DMS114 treated with DMSO at 0.1 percent for 48 hours (cell line): ENCODE data around the gene ALDH1A3.

Experiments used
- DNase-seq: peaks from one replicate; lab custom pipeline; 2025; ENCODE audit not compliant: unreplicated experiment; lab: John Stamatoyannopoulos, UW

The ALDH1A3 gene

GRCh38 chr15:100880897-100881242, 1.2 kb downstream of the ALDH1A3 start:
- DNase-seq, result no peak

- no peak for DNase-seq
Observed at GRCh38 chr15:100881573-100882336, 2.1 kb downstream of the ALDH1A3 start.

DNA sequence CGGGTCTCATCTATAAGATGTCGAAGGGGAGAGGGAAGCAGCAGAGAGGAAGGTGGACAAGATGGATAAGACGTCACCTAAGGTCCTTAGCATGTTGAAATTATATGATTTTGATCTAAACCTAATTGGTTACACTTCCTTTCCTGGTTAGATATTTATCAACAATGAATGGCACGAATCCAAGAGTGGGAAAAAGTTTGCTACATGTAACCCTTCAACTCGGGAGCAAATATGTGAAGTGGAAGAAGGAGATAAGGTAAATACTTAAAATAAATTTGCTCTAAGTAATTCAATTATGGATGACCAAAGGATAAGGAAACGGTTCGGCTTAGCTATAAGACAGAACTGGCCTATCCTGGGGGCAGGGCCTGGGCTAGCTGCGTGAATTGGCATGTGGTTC, 5.5 kb downstream of the ALDH1A3 start:
- DNase-seq, result no peak

DNA sequence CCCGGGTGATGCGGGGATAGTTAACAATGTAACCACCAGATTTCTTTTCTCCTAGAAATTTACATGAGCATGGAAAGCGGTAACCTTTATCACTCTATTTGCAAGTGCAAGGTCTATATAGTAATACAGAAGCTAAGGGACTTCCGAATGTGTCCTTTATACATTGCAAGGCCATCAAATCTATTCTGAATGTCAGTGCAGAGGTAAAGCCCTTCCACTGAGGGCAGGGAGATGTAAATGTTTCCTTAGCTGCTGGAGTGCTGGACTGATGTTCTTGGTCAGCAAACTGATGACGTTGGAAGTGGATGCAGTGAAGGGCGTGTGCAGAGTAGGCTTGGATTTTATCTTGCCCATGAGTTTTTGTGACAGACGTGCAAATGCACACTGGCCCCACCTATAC, 6.2 kb downstream of the ALDH1A3 start:
- DNase-seq, result no peak

DNA sequence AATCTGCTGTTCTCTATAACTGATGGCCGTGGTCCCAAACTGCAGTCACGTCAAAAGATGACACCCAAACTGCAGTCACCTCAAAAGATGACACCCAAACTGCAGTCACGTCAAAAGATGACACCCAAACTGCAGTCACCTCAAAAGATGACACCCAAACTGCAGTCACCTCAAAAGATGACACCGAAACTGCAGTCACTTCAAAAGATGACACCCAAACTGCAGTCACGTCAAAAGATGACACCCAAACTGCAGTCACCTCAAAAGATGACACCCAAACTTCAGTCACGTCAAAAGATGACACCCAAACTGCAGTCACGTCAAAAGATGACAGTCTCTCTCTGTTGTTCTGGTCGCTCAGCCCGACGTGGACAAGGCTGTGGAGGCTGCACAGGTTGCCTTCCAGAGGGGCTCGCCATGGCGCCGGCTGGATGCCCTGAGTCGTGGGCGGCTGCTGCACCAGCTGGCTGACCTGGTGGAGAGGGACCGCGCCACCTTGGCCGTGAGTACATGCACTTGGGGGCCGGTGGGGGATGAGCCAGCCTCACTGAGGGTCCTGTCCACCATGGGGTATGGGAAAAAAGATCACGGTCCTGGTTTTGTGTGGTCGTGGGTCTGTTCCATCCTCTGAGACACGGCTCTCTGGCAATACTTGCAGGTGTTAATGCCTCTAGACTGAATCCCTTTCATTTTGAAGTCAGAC, 7.7 kb downstream of the ALDH1A3 start:
- DNase-seq, result no peak

DNA sequence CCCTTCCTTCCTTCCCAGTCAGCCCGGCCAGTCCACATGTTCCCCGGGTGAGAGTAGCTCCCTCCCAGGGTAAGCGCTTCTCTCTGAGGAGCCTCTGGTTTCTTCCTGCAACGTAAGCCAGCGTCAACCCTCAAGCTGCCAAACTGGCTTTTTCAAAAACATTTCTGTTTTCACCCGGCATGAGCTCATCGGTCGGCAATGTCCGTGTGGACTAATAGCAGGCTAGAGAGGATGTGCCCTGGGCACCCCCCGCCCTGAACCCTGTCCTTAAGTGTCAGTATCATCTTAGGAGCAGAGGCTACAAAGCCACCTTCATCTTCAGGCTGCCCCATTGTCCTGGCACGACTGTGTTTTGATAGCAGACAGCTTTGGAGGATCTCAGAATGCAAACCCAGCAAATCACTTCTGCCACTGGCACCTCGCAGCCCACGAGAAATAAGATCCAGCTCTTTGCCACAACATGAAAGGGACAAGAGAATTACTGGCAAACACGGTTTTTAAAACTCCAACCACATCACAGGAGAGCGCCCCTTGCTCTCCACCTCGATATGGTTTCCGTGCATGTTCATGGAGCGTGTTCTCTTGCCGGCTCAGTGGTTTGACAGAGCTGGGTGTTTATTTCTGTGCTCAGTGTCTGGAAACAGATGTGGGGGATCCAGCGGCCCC, 9.9 kb downstream of the ALDH1A3 start:
- no peak for DNase-seq

DNA sequence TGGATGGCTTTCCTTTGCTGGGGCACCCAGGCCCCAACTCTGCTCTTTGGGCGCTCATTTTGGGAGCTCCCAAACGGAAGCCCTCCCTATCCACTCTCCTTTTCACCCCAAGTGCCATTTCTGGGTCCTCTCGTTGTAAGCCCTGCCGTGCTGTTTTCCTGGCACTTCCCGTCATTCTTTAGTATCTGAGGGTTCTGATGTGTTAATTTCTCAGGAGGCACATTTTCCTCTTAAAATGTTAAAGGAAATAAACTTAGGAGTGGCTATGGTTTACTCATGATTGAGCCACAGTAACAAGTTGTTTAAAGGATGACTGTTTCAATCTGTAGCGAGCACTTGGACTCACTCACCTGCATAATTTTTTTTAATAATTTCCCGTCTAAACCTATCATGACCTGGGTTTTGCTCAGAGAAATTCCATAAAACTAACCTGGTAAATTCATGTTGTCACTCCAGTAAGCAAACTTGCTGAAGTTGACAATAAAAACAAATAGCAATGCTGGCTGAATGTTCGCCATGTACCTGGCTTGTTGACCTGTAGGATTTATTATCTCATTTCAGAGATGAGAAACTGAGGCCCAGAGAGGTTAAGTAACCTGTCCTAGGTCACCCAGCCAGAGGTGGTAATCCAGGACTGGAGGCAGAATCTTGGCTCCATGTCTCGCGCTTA, 10.6 kb downstream of the ALDH1A3 start:
- DNase-seq, result no peak

DNA sequence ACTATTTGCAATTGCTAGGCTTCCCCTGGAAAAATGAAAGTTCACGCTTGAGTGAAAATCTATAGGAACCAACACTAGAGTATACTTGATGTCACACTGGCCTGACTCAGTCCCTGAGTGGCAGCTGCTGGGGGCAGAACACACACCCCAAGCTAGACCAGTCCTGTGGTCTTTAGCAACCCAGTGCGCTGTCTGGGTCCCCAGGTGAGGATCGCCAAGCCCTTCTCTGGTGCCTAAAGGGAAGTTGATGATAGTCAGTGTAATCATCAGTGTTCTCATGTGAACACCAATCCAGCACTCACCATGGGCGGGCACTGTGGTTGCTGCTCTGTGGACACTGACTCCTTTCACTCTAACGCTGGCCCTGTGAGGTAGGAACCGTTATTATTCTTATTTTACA, 11.2 kb downstream of the ALDH1A3 start:
- no peak for DNase-seq

DNA sequence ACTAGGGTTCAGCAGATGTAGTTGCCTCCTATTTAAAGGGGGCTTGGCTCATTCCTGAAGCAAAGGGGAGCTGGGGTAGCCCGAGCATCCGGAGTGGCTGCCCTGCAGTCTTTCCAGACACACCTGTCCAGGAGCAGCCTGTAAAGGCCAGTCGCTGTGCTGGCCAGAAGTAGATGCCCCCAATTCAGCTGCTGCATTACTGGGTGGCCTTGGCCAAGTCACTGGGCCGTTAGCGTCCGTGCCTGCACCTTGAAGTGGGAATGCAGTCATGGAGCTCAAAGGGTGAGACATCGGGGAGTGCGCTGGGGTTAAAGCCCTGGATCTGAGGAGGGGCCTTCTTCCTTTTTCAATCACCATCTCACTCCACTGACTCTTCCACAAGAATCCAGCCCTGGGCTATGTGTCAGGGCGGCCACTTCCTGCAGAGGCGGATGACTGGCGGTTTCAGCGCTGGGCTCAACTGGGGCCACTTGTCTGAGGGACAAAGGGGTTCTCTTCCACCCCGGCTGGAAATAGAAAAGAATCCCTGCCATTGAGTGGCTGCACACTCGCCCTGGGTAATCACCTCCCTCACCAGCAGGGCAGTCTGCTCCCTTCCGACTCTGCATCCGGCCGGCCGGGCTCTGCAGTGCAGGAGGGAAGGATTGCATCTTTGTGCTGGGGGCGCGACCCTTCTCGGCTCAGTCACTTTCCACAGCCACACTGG, 11.8 kb downstream of the ALDH1A3 start:
- DNase-seq, result no peak

GRCh38 chr15:100892013-100892355, 12.4 kb downstream of the ALDH1A3 start:
- DNase-seq, result no peak

DNA sequence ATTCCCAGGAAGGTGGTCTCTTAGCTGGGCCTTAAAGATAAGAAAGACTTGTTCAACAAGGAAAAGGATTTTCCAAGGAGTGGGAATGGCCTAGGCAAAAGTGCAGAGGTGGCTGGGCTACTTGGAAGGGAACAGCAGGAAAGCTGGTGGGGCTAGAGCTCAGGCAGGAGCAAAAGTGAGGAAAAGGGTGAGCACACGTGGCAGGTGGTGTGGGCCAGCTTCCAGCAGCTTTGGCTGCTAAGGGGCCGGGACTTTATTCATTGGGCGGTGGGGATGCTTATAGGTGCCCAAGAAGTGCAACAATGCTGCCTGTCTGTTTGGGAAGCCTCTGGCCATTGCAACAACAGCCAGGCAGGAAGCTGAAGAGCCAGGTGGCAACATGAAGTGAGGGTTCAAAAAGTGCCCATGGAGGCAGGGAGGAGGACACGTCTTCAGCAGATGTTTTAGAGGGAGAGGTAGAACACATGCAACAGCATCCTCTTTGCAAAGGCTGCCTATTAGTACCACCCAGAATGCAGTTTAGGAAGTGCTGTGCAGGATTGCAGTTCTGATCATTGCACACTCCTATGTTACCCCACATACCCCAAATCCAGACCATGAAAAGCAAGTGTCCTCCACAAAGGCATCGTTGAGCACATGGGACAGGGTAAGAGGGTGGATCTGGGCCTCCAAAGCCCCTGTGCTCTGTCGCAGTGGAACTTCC, 13.8 kb downstream of the ALDH1A3 start:
- no peak for DNase-seq

GRCh38 chr15:100893964-100894295, 14.3 kb downstream of the ALDH1A3 start:
- no peak for DNase-seq

GRCh38 chr15:100895721-100896120, 16.1 kb downstream of the ALDH1A3 start:
- no peak for DNase-seq

- no peak for DNase-seq
Observed at GRCh38 chr15:100897221-100898151, 17.9 kb downstream of the ALDH1A3 start.

GRCh38 chr15:100898152-100898490, 18.5 kb downstream of the ALDH1A3 start:
- DNase-seq, result no peak

DNA sequence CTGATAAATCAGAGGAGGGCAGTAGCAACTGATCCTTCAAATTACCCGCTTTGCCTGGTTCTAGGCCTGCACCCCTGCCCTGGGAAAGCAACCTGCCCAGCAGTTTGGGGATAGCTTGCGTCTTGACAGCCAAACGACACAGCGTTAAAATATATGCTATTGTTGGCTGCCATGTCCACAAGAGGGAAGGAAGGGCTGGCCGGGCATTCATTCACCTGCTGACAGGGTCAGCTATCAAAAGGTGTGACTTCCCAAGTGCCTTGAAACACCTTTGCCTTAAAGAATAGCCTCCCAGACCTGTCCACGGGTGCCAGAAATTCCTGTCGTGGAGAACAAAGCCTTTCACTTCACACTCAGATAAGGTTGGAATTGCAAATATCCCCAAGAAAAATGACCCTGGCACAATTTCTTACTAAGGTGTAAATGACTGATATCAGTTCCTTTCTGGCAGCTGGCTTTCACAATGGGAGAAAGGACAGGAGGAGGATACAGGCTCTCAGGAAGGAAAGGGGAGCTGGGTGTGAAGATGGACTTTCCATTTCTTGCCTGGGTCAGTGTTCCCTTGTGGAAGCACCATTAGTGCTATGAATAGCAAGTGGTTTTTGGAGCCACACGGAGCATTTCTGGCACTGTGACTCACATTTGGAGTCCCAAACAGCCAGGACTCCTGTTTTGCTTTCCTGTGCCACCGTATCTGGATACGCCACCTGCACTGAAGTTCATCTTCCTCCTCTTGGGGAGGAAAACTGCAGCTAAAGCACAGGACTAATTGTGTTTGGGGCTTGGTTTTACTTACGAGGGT, 19.2 kb downstream of the ALDH1A3 start:
- no peak for DNase-seq

DNA sequence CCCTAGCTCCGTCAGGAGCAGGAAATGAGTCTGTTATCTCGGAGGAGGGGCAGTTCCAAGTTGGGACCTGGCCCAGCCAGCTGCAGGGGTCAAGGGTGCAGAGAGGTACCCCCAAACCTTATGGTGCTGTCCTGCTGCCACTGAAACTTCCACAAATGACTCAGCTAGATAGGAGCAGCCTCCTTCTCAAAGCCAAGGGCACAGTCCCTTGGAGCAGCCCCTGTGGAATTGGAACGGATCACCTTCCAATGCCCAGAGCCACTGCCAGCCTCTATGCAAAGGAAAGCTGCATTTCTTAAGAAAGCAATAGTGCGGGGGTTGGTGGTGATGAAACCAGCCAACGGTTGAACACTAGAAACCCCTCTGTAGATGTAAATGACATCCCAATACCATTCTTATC, 20.0 kb downstream of the ALDH1A3 start:
- DNase-seq, result no peak

GRCh38 chr15:100900136-100900794, 20.6 kb downstream of the ALDH1A3 start:
- DNase-seq, result no peak
